Mucosa of gallbladder (tissue), 1 donor: Measurements from ENCODE around the gene MRPL14. TPM values are rescaled to one million over a fixed set of nuclear protein-coding genes. Genes with fewer than 3 reads are reported as not detected.
A peak's percentile ranks its signal among the peaks of the same experiment; 100 is the strongest.

Experiments
- DNase-seq: peaks from one replicate; pipeline ENCODE4 v3.0.0-alpha.2; 2020; ENCODE audit warnings: low spot score
- total RNA-seq: library from RNA; stranded (reverse); gene quantifications from one replicate; pipeline ENCODE4 v1.2.1, GENCODE V29; 2021
- donor health status: DM: no; HTN: no; CAD: no.

Gene MRPL14
- total RNA-seq, 1 donor from 2014 or later = 30.7 TPM

DNA sequence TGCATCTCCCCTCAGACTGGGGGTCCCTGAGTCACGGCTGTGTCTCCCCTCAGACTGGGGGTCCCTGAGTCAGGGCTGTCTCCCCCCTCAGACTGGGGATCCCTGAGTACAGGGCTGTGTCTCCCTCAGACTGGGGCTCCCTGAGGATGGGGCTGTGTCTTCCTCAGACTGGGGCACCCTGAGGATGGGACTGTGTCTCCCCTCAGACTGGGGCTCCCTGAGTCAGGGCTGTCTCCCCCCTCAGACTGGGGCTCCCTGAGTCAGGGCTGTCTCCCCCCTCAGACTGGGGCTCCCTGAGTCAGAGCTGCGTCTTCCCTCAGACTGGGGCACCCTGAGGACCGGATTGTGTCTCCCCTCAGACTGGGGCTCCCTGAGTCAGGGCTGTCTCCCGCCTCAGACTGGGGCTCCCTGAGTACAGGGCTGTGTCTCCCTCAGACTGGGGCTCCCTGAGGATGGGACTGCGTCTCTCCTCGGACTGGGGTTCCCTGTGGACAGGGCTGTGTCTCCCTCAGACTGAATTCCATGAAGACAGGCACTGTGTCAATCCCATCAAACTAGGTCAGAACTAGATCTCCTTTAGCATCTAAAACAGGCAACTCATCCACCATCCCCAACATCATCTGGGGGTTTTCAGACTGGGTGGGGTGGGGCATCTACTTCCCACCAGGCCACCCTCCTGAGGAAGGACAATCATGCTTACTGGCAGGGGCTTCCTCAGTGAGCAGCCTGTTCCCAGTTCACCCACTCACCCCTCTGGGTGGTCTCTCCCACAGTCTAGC is 60.7 kb downstream of the MRPL14 start:
- no peak for DNase-seq

DNA sequence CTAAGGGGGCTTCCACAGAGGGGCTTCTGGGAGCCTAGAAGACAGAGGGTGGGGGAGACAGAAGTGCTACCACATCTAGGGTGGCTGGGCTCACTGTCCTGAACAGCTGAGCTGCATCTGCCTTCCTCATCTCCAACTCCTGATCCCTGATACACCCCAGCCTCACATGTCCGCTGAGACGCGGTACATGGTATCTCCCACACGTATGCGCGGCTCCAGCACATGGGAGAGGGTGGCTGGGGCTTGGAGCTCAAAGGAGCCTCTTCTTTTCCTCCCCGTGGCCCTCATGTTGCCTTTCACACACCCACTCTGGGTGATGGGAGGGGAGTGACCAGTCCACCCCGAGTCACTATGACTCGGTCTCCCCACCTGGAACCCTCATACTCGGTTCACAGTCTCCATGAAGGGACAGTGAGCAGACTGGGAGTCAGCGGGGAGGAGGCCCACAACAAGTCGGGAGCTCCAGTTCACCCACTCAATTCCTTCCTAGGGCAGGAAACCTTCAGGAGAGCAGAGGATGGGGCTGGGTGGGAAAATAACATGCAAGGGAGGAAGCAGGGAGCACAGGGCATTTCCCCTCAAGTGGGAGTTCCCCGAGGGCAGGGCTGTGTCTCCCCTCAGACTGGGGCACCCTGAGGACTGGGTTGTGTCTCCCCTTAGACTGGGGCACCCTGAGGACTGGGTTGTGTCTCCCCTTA is 61.7 kb downstream of the MRPL14 start:
- DNase-seq = no peak

DNA sequence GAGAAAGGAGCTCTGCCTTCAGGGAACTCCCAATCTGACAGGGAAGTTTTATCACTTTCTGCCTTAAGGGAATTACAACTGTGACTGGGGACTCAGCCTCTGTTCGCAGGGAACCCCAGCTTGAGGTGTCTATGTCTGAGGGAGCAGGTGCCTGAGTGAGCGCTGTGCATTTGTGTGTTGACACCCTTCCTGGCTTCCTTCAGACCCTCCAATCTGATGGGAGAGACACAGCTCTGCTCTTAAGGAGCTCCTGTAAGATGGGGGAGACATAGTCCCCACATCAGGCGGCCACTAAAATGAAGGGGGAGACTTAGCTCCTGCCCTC is 62.3 kb downstream of the MRPL14 start:
- no peak for DNase-seq

GRCh38 chr6:44064089-44064947 is 62.9 kb downstream of the MRPL14 start:
- DNase-seq = peak; percentile 69

- no peak for DNase-seq
These were observed 63.6 kb downstream of the MRPL14 start for GRCh38 chr6:44063561-44064059.

Other genes starting within 250 kb of the MRPL14 start
- gene TMEM63B, start 102 bp upstream of the MRPL14 start, total RNA-seq = 71.8 TPM
- 0.95 TPM for gene CAPN11, start 31.4 kb upstream of the MRPL14 start, total RNA-seq
- gene MYMX, start 89.5 kb upstream of the MRPL14 start, total RNA-seq = 0.26 TPM
- 66.1 TPM for gene SLC29A1, start 96.1 kb upstream of the MRPL14 start, total RNA-seq
- 893 TPM for gene HSP90AB1, start 119.6 kb upstream of the MRPL14 start, total RNA-seq
- gene SLC35B2, start 130.1 kb upstream of the MRPL14 start, total RNA-seq = 50.8 TPM
- 10.9 TPM for gene NFKBIE, start 138.1 kb upstream of the MRPL14 start, total RNA-seq
- 0.12 TPM for gene TMEM151B, start 143.0 kb upstream of the MRPL14 start, total RNA-seq
- gene AARS2, start 185.9 kb upstream of the MRPL14 start, total RNA-seq = 28.6 TPM
- not detected for gene SPATS1, start 215.2 kb upstream of the MRPL14 start, total RNA-seq